HG02840 (cell line): ENCODE measurements around the gene ZNF569.
"Not testable (repeated sequence)": the region's sequence is repeated elsewhere in the genome, so short reads cannot be mapped to it uniquely, and the experiment has no call there.

Experiments used
- ATAC-seq: cut with Tn5 transposase; IDR thresholded peaks from one replicate; pipeline ENCODE4 v1.9.1; 2021; ENCODE audit warnings: mild to moderate bottlenecking, moderate library complexity, moderate number of reproducible peaks; ENCODE audit not compliant: unreplicated experiment, low FRiP score

Gene ZNF569

GRCh38 chr19:37466798-37467607 lies at the start of gene ZNF569:
TSS of gene ZNF569 (minus strand) at chr19:37467444. CDS start at chr19:37444921, 22,523 bp downstream.
- peak; percentile 66 for ATAC-seq

DNA sequence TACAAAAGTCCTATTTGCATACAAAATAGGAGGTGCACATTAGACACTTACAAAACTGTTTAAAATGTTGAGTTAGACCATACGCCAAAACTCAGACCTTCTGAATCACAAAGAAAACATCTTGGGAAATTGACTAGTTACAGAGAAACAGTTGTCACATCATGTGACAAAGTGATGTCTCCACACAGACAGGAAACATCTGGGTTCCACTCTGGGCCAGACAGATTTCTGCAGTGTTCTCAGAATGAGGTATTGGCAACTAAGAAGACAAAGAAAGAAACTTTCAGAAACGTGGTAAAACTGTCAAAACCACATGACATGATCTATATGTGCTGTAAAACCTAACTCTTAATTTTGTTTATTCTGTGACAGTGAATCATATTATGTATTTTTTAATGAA lies 46.2 kb upstream of the ZNF569 start:
- no peak for ATAC-seq

DNA sequence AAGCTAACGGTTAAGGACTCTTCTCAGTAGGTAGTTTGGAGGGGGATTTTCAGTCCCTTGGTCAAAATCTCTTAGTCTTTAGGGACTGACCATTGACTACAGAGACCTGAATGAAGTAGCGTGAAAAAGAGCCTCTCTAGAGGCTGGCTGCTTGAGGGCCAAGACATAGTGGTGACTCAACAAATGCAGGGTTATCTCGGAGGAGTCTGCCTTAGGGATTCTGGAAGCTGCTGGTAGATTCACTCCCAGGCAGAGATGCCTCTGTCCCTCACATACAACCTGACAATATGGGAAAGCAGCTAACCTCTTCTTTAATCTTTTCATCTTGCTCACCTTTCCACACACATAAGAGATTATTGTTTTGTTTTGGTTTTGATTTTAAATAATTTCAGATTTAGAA lies 44.6 kb upstream of the ZNF569 start:
- ATAC-seq, result no peak

DNA sequence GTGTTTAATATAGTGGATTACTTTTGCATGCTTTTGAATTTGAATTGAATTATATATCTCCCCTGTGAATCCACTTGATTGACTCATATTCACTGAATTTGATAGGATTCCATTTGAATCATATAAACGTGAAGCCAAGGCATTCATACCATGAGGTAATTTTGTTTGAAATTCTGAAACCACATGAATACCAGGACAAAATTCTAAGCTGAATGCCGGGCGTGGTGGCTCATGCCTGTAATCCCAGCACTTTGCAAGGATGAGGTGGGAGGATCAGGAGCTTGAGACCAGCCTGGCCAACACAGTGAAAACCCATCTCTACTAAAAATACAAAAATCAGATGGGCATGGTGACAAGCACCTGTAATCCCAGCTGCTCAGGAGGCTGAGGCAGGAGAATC lies 43.9 kb upstream of the ZNF569 start:
- ATAC-seq, result no peak

- no peak for ATAC-seq
These were observed 39.9 kb upstream of the ZNF569 start for GRCh38 chr19:37507167-37507464.

GRCh38 chr19:37506387-37507166 lies 39.3 kb upstream of the ZNF569 start, which contains the start of gene ZNF793:
TSS of gene ZNF793 (plus strand) at chr19:37506939. CDS start at chr19:37523440, 16,501 bp downstream.
- peak; percentile 77 for ATAC-seq

- no peak for ATAC-seq
These were observed 38.7 kb upstream of the ZNF569 start for GRCh38 chr19:37505958-37506386.

DNA sequence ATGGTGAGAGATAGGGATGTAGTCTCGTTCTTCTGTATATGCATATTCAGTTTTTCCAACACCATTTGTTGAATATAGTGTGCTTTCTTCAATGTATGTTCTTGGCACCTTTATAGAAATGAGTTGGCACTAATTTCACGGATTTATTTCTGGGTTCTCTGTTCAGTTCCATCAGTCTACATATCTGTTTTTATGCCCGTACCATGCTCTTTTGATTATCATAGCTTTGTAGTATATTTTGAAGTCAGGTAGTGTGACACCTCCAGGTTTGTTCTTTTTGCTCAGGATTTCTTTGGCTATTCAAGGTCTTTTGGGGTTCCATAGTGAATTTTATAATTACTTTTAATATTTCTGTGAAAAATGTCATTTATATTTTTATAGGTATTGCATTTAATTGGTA lies 25.0 kb upstream of the ZNF569 start:
- ATAC-seq, result no peak

- no peak for ATAC-seq
These were observed 17.3 kb upstream of the ZNF569 start for GRCh38 chr19:37484406-37485168.

GRCh38 chr19:37472165-37472564 lies 4.9 kb upstream of the ZNF569 start:
- ATAC-seq, result no peak

- ATAC-seq, result no peak
These were observed 3.0 kb upstream of the ZNF569 start for GRCh38 chr19:37470216-37470615.

- ATAC-seq, result peak; percentile 61
These were observed 1.9 kb upstream of the ZNF569 start, which contains the start of gene ZNF570 for GRCh38 chr19:37468961-37469777. TSS of gene ZNF570 (plus strand) at chr19:37469356. CDS start at chr19:37470355, 999 bp downstream.

DNA sequence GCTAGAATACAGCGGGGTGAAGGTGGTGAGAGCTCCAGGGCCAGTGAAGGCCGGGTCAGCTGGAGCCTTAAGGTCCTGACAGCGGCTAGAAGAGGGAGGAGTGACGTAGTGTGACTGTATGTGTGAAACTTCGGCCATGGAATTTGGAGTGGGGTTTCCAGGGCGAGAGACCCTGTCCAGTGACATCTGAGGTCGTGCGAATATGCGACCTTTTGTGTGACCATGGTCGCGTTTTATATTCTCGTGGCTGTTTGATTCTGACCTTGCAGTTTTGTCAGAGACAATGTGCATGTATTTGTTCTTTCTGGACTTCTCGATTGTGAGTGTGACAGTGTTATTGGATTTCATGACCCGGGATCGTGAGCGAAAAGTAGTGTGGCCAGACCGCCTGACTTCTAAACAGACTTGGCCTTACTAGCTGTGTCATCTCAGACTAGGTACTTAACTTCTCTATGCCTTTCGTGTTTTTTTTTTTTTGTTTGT lies 405 bp upstream of the ZNF569 start:
- ATAC-seq, result no peak

DNA sequence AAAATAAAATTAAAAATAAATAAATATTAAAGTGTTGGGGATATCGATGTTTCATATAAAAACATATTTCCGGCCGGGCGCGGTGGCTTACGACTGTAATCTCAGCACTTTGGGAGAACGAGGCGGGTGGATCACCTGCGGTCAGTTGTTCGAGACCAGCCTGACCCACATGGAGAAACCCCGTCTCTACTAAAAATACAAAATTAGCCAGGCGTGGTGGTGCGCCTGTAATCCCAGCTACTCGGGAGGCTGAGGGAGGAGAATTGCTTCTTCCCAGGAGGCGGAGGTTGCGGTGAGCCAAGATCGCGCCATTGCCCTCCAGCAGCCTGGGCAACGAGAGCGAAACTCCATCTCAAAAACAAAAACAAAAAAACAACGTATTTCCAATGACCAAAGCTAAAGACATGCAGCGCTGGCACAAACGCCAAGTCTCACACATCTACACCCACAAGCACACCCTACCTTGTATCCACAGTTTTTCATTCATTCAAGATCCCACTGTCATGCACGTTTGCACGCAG lies 907 bp downstream of the ZNF569 start:
- ATAC-seq, result no peak

GRCh38 chr19:37452500-37453245 lies 14.6 kb downstream of the ZNF569 start:
- no peak for ATAC-seq

DNA sequence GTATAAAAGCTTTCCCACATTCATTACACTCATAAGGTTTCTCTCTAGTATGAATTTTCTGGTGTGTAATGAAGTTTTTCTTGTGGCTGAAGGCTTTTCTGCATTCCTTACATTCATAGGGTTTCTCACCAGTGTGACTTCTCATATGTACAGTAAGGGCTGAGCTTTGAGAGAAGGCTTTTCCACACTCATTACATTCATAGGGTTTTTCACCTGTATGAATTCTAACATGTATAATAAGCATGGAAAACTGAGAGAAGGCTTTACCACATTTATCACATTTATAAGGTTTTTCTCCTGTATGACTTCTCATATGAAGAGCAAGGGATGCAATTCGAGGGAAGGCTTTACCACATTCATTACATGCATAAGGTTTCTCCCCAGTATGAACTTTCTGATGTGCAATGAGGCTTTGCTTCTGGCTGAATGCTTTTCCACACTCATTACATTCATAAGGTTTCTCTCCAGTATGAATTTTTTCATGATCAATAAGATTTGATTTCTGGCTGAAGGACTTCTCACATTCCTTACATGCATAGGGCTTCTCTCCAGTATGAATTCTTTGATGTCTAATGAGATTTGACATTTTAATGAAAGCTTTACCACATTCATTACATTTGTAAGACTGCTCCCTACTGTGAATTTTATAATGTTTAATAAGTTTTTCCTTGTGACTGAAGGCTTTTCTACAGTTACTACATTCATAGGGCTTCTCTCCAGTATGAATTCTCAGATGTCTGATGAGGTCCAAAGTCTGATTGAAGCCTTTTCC lies 53.7 kb downstream of the ZNF569 start:
- ATAC-seq, result no peak

DNA sequence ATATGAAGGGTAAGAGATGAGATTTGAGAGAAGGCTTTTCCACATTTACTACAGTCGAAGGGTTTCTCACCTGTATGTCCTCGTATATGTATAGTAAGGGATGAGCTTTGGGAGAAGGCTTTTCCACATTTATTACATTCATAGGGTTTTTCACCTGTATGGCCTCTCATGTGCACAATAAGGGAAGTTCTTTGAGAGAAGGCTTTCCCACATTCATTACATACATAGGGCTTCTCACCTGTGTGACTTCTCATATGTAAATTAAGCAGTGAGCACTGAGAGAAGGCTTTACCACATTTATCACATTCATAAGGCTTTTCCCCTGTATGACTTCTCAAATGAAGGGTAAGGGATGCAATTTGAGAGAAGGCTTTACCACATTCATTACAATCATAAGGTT lies 54.5 kb downstream of the ZNF569 start:
- no peak for ATAC-seq

DNA sequence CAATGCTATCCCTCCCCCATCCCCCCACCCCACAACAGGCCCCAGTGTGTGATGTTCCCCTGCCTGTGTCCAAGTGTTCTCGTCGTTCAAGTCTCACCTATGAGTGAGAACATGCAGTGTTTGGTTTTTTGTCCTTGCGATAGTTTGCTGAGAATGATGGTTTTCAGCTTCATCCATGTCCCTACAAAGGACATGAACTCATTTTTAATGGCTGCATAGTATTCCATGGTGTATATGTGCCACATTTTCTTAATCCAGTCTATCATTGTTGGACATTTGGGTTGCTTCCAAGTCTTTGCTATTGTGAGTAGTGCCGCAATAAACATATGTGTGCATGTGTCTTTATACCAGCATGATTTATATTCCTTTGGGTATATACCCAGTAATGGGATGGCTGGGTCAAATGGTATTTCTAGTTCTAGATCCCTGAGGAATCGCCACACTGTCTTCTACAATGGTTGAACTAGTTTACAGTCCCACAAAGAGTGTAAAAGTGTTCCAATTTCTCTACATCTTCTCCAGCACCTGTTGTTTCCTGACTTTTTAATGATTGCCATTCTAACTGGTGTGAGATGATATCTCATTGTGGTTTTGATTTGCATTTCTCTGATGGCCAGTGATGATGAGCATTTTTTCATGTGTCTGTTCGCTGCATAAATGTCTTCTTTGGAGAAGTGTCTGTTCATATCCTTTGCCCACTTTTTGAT lies 61.0 kb downstream of the ZNF569 start:
- not testable (repeated sequence) for ATAC-seq
